ENCODE data around the gene XRCC3. TPM values are rescaled to one million over a fixed set of nuclear protein-coding genes. Genes with fewer than 3 reads are reported as not detected.

Gene XRCC3
- total and polyA plus RNA-seq, 2 experiments from 2014 or later = 15.8 to 27.5 TPM

DNA sequence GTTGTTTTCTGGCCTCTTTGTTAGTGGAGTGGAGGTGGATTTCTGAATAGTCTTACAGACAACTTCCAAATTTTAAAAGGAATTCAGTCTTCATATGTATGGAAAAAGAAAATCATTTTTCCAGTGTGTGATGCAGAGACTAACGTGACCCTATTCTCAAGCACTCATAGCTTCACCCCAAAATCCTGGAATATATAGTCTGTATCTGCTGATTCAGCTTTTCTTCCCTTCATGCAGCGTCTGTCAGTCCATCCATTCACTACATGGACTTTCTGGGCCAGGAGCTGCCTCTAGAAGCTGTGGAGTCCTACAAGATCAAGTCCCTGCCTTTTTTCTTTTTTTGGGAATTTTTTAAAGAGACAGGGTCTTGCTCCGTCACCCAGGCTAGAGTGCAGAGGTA is 62.4 kb downstream of the XRCC3 start:
- H3K36me3 ChIP-seq = peaks cover 34% of the 10 kb centered on the region

DNA sequence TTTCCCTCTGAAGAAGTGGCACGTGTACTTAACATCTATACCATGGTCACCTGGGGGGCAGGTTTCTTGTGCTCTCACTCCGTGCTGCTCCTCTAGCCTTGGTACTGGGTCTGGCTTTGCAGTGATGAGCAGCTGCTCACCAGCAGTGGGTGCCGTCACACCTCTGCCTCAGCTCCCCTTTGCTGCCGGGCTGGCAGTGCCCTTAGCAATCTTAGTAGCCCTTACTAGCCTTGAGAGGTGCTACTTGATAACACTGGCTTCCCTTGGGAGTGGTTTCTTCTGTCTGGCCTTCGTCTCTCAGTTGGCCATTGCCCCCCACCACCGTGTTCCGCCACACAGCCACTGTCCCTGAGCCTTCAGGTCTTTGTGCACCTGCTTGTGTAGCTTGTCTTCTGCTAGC is 63.7 kb downstream of the XRCC3 start:
- H3K36me3 ChIP-seq = peaks cover 23% of the 10 kb centered on the region
- peak overlapping the region; percentile 13 for H3K27ac ChIP-seq
- no peaks in the 10 kb centered on the region for H3K9me3 ChIP-seq (ENCODE audit: low read depth)
- DNase-seq (ENCODE audit: low read depth in 1 of 2, low spot score in 1 of 2) = no peak
- peaks cover 4% of the 10 kb centered on the region for H3K4me1 ChIP-seq (ENCODE audit: low read depth)
- TF ChIP-seq, protein P1, sequence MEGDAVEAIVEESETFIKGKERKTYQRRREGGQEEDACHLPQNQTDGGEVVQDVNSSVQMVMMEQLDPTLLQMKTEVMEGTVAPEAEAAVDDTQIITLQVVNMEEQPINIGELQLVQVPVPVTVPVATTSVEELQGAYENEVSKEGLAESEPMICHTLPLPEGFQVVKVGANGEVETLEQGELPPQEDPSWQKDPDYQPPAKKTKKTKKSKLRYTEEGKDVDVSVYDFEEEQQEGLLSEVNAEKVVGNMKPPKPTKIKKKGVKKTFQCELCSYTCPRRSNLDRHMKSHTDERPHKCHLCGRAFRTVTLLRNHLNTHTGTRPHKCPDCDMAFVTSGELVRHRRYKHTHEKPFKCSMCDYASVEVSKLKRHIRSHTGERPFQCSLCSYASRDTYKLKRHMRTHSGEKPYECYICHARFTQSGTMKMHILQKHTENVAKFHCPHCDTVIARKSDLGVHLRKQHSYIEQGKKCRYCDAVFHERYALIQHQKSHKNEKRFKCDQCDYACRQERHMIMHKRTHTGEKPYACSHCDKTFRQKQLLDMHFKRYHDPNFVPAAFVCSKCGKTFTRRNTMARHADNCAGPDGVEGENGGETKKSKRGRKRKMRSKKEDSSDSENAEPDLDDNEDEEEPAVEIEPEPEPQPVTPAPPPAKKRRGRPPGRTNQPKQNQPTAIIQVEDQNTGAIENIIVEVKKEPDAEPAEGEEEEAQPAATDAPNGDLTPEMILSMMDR (IDR thresholded peaks at IDR 0.05; ENCODE audit: low read depth, low read length) = no peak
- H3K27me3 ChIP-seq = no peaks in the 10 kb centered on the region
- no peak overlapping the region for H3K4me3 ChIP-seq

More for the DNA sequence above, 62.4 kb downstream of the XRCC3 start:
- Histone ChIP-seq H3K4me1 (ENCODE audit: low read depth) (peaks cover 4% of the 10 kb centered on the region), H3K9me3 (ENCODE audit: low read depth) (no peaks in the 10 kb centered on the region), H3K27ac (peak overlapping the region; percentile 60), H3K4me3 (no peak overlapping the region), H3K27me3 (no peaks in the 10 kb centered on the region)
- DNase-seq (ENCODE audit: low read depth in 1 of 2, low spot score in 1 of 2) = no peak
- TF ChIP-seq, protein P1 (IDR thresholded peaks at IDR 0.05; ENCODE audit: low read depth, low read length) = no peak

DNA sequence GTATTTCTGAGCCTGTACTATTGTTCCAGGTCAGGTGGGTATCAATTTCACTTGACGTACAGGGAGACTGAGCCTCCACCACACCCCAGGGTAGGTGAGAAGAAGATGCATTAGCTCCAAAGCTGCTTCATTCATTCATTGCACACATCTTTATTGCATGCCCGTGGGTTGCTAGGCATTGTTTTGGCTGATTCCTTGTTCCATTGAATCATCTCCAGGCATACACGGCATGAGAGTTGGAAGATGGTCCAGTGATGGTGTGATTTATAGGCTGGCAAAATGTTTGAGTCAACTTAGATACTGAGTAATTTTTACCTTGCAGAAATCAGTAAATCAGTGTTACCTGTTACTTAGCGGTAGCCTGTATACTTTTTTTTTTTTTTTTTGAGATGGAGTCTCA is 65.0 kb downstream of the XRCC3 start:
- DNase-seq (ENCODE audit: low read depth in 1 of 2, low spot score in 1 of 2) = no peak
- Histone ChIP-seq H3K4me3 (no peak overlapping the region), H3K4me1 (ENCODE audit: low read depth) (peaks cover 4% of the 10 kb centered on the region), H3K9me3 (ENCODE audit: low read depth) (no peaks in the 10 kb centered on the region), H3K36me3 (peaks cover 11% of the 10 kb centered on the region), H3K27ac (no peak overlapping the region), H3K27me3 (no peaks in the 10 kb centered on the region)
- TF ChIP-seq, protein P1 (IDR thresholded peaks at IDR 0.05; ENCODE audit: low read depth, low read length) = no peak

DNA sequence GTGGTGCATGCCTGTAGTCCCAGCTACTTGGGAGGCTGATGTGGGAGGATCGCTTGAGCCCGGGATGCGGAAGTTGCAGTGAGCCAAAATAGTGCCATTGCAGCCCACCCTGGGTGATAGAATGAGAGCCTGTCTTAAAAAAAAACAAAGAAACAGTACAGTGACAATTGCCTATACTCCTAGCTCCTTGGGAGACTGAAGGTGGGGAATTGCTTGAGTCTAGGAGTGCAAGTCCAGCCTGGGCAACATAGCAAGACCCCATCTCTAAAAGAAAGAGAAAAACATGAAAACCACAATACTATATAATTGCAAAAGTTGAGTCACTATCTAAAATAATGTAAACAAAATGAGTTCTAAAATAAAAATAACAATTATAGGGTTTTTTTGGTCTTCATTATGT is 66.2 kb downstream of the XRCC3 start:
- Histone ChIP-seq H3K36me3 (peaks cover 1% of the 10 kb centered on the region), H3K9me3 (ENCODE audit: low read depth) (no peaks in the 10 kb centered on the region), H3K4me3 (no peak overlapping the region), H3K27me3 (no peaks in the 10 kb centered on the region), H3K27ac (no peak overlapping the region), H3K4me1 (ENCODE audit: low read depth) (peaks cover 4% of the 10 kb centered on the region)
- DNase-seq (ENCODE audit: low read depth in 1 of 2, low spot score in 1 of 2) = no peak
- TF ChIP-seq, protein P1 (IDR thresholded peaks at IDR 0.05; ENCODE audit: low read depth, low read length) = no peak

Other genes with a start within 250 kb of the XRCC3 start
- 169 and 324 TPM in 2 replicates for gene CKB, start 192.6 kb downstream of the XRCC3 start, total RNA-seq
- 177 and 327 TPM in 2 replicates for gene CKB, start 192.6 kb downstream of the XRCC3 start, polyA plus RNA-seq
- gene TRMT61A, start 186.3 kb downstream of the XRCC3 start, total RNA-seq = 5.7 and 7.5 TPM in 2 replicates
- 5.6 and 7.4 TPM in 2 replicates for gene TRMT61A, start 186.3 kb downstream of the XRCC3 start, polyA plus RNA-seq
- 17.4 and 17.6 TPM in 2 replicates for gene BAG5, start 152.8 kb downstream of the XRCC3 start, total RNA-seq
- 17.6 and 19.6 TPM in 2 replicates for gene BAG5, start 152.8 kb downstream of the XRCC3 start, polyA plus RNA-seq
- 31.3 and 33.8 TPM in 2 replicates for gene COA8, start 152.5 kb downstream of the XRCC3 start, total RNA-seq
- gene COA8, start 152.5 kb downstream of the XRCC3 start, polyA plus RNA-seq = 68.2 and 69.3 TPM in 2 replicates
- 252 and 365 TPM in 2 replicates for gene KLC1, start 86.2 kb downstream of the XRCC3 start, total RNA-seq
- 167 and 190 TPM in 2 replicates for gene KLC1, start 86.2 kb downstream of the XRCC3 start, polyA plus RNA-seq
- 118 and 135 TPM in 2 replicates for gene ZFYVE21, start 359 bp upstream of the XRCC3 start, total RNA-seq
- 120 and 127 TPM in 2 replicates for gene ZFYVE21, start 359 bp upstream of the XRCC3 start, polyA plus RNA-seq
- gene PPP1R13B, start 132.1 kb upstream of the XRCC3 start, total RNA-seq = 60.1 and 124 TPM in 2 replicates
- gene PPP1R13B, start 132.1 kb upstream of the XRCC3 start, polyA plus RNA-seq = 88.5 and 113 TPM in 2 replicates
- not detected in 2 replicates for gene TDRD9, start 213.0 kb upstream of the XRCC3 start, total RNA-seq
- gene TDRD9, start 213.0 kb upstream of the XRCC3 start, polyA plus RNA-seq = 0.31 TPM in 1 of 2 replicates, not detected in the other
- gene RD3L, start 227.1 kb upstream of the XRCC3 start, total RNA-seq = 0.18 and 0.35 TPM in 2 replicates
- 0.46 and 0.49 TPM in 2 replicates for gene RD3L, start 227.1 kb upstream of the XRCC3 start, polyA plus RNA-seq

All from cardiac muscle cell (in vitro differentiated cells and primary cell).